ENCODE data around the gene NOL4L. TPM values are rescaled to one million over a fixed set of nuclear protein-coding genes. Genes with fewer than 3 reads are reported as not detected.
A peak's percentile ranks its signal among the peaks of the same experiment; 100 is the strongest.

NOL4L gene, protein sequence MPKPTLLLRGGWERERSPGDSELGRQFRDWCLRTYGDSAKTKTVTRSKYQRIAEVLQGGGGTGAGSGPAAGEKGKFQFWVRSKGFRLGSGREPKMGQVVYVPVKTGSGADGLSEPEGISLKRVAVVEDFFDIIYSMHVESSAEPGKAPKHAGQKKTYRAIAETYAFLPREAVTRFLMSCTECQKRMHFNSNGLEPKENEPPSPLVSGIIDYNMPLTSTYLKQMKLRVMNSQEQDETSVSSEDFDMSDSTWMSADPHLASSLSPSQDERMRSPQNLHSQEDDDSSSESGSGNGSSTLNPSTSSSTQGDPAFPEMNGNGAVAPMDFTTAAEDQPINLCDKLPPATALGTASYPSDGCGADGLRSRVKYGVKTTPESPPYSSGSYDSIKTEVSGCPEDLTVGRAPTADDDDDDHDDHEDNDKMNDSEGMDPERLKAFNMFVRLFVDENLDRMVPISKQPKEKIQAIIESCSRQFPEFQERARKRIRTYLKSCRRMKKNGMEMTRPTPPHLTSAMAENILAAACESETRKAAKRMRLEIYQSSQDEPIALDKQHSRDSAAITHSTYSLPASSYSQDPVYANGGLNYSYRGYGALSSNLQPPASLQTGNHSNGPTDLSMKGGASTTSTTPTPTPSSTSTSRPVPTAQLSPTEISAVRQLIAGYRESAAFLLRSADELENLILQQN
- total RNA-seq, result 10 to 100 TPM in 2 of 4 donors, 1 to 10 TPM in 2; 5.8 to 19.4 (median 12.8) TPM

DNA sequence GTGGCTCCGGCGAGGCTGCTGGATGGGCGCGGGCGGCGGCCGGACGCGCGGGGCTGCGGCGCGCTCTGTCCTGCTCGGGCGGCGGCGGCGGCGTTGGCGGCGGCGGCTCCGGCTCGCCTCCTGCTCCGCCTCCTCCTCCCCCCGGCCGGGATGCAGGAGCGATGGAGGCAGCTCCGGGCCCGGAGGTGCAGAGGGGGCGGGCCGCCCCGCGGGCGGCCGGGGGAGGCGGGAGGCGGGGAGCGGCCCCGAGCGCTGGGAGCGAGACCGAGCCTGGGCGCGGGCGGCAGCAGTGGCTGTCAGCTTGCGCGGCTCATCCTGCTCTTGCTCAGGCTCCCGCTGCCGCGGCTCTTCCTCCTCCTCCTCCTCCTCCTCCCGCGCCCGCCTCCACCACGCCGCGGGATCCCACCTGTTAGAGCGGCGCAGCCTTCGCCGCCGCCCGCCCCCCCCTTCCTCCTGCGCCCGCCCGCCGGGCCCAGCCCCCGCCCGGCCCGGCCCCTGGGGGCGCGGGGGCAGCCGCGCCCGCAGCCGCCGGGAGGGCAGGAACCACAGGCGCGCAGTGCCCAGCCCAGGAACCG is at the start of gene NOL4L:
Gene NOL4L, minus strand, starts transcription at position 323 of the 575 bp plus-strand sequence. CDS start 443 bp downstream, outside the sequence.
- H3K27ac ChIP-seq (replicated peaks in 1 of 4), result peak within 1 kb of the TSS; percentile 37 to 69 (median 59)

DNA sequence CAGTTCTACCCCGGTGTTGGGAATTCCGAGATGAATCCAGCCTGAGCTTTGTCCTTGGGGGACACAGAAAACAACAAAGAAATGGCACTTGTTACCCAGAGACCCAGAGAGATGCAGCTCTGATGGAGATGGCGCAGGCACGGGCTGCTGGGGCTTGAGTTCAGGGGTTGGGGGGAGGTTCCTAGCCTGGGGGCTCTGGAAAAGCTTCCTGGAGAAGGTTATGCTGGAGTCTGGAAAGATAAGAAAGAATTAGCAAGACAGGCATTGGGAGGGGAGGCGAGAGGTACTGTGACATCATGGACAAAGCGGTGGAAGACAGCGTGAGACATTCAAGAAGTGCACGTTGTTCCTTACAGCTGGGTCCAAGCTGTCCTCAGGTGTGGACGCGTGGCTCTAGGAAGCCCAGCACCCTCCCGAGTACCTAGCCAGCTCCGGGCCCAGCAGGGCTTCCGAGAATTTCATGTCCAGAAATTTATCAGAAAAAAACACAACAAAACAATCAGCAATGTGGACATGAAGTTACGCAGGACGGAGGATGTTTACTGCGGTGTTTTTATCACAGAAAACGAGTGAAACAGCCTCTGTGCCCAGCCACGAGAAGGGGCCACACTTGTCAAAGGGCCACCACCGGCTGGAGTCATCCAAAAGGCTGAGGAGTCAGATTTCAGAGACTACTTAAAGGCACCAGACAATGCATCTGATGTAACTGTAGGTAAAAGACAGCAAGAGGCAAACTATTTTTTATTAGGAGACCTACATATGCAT is 49.1 kb upstream of the NOL4L start:
- DNase-seq (ENCODE audit: extremely low spot score), result no peak
- WGBS, result 85% methylated on average over 19 of the region's 19 CpGs
- no peak overlapping the region for H3K27ac ChIP-seq (replicated peaks in 1 of 4)
- no peaks in the 10 kb centered on the region for H3K9me3 ChIP-seq
- H3K27me3 ChIP-seq, result peaks cover 0 to 3% (median 0%) of the 10 kb centered on the region in 4 donors
- TF ChIP-seq POLR2AphosphoS5 (IDR thresholded peaks at IDR 0.05) (no peak), POLR2A (IDR thresholded peaks at IDR 0.05; ENCODE audit: low read depth) (no peak), EP300 (IDR thresholded peaks at IDR 0.05) (no peak)
- TF ChIP-seq, protein P1, sequence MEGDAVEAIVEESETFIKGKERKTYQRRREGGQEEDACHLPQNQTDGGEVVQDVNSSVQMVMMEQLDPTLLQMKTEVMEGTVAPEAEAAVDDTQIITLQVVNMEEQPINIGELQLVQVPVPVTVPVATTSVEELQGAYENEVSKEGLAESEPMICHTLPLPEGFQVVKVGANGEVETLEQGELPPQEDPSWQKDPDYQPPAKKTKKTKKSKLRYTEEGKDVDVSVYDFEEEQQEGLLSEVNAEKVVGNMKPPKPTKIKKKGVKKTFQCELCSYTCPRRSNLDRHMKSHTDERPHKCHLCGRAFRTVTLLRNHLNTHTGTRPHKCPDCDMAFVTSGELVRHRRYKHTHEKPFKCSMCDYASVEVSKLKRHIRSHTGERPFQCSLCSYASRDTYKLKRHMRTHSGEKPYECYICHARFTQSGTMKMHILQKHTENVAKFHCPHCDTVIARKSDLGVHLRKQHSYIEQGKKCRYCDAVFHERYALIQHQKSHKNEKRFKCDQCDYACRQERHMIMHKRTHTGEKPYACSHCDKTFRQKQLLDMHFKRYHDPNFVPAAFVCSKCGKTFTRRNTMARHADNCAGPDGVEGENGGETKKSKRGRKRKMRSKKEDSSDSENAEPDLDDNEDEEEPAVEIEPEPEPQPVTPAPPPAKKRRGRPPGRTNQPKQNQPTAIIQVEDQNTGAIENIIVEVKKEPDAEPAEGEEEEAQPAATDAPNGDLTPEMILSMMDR (IDR thresholded peaks at IDR 0.05), result no peak
- H3K36me3 ChIP-seq, result no peaks in the 10 kb centered on the region
- intact Hi-C loops (cut with DNase I), result no loop called here
- H3K4me1 ChIP-seq, result peaks cover 0 to 4% (median 0%) of the 10 kb centered on the region in 4 donors
- no peak overlapping the region for H3K4me3 ChIP-seq

More for the DNA sequence above, at the start of gene NOL4L:
- H3K4me1 ChIP-seq, result peaks cover 4 to 37% (median 30%) of the 10 kb centered on the region in 4 donors
- H3K9me3 ChIP-seq, result no peaks in the 10 kb centered on the region
- H3K4me3 ChIP-seq, result peak within 1 kb of the TSS; percentile 73 to 85 (median 74)
- DNase-seq (ENCODE audit: extremely low spot score), result no peak
- no CpG with 5 or more reads among the region's 80 CpGs for WGBS
- TF ChIP-seq POLR2A (IDR thresholded peaks at IDR 0.05; ENCODE audit: low read depth), result no peak
- TF ChIP-seq, protein P1 (IDR thresholded peaks at IDR 0.05), result no peak
- TF ChIP-seq POLR2AphosphoS5 (IDR thresholded peaks at IDR 0.05), result no peak
- TF ChIP-seq EP300 (IDR thresholded peaks at IDR 0.05), result no peak
- intact Hi-C loops (cut with DNase I), result loop anchor here (10.0 kb wide), 1 partner anchor 60 kb away; no protein-coding TSS in a partner anchor
- peaks cover 0 to 12% (median 0%) of the 10 kb centered on the region in 4 donors for H3K27me3 ChIP-seq
- no peaks in the 10 kb centered on the region for H3K36me3 ChIP-seq

DNA sequence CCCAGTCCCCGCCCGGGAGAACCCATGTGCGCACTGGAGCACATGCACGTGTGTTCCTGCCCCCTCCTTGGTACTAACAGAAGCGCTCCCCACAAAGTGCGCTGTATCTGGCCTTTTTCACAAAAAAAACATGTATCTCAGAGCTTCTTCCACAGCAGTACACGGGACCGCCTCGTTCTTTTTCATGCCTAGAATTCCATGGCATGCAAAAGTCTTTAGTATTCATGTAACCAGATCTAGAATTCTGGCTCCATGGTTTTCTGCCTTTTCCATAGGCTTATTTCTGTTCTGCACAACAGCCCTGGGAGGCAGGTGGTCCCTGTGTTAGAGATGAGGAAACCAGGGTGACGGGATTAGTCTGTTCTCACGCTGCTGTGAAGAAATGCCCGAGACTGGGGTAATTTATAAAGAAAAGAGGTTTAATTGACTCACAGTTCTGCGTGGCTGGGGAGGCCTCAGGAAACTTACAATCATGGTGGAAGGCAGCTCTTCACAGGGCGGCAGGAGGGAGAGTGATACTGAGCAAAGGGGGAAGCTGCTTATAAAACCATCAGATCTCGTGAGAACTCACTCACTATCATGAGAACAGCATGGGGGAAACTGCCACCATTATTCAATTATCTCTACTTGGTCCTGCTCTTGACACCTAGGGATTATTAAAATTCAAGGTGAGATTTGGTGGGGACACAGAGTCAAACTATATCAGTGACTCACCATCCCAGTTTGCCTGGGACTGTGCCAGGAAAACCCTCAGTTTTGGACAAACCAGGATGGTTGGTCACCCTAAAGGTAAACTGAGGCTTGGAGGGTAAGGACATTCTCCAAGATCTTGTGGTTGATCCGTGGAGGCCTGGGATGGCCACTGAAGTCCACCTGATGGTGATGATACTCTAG is 47.6 kb upstream of the NOL4L start:
- Histone ChIP-seq H3K9me3 (no peaks in the 10 kb centered on the region), H3K4me1 (peaks cover 3 to 5% (median 4%) of the 10 kb centered on the region in 4 donors), H3K27me3 (peaks cover 0 to 3% (median 0%) of the 10 kb centered on the region in 4 donors), H3K4me3 (no peak overlapping the region), H3K27ac (replicated peaks in 1 of 4) (no peak overlapping the region), H3K36me3 (no peaks in the 10 kb centered on the region)
- no peak for DNase-seq (ENCODE audit: extremely low spot score)
- 92% methylated on average over 16 of the region's 16 CpGs for WGBS
- intact Hi-C loops (cut with DNase I), result no loop called here
- TF ChIP-seq POLR2A (IDR thresholded peaks at IDR 0.05; ENCODE audit: low read depth) (no peak), EP300 (IDR thresholded peaks at IDR 0.05) (no peak), POLR2AphosphoS5 (IDR thresholded peaks at IDR 0.05) (no peak)
- TF ChIP-seq, protein P1 (IDR thresholded peaks at IDR 0.05), result no peak
